HG02763 (cell line): ENCODE data around the gene STMND1.

Experiments
- ATAC-seq: cut with Tn5 transposase; IDR thresholded peaks from one replicate; pipeline ENCODE4 v1.9.1; 2021; ENCODE audit warnings: mild to moderate bottlenecking, moderate library complexity; ENCODE audit not compliant: unreplicated experiment

Gene STMND1

DNA sequence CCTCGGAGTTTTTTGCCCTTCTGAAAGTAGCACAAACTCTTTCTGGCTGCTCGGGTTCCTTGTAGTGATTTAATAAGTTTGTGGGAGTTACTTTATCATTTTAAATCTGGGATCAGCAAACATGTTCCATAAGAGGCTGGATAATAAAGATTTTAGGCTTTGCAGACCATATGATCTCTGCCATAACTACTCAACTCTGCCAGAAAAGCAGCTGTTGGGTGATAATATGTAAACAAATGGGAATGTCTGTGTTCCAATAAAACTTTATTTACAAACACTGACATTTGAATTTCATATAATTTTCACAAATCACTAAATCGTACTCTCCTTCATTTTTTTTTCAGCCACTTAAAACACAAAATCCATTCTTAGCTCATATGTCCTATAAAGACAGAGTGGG, 3.9 kb upstream of the STMND1 start:
- ATAC-seq, result no peak

DNA sequence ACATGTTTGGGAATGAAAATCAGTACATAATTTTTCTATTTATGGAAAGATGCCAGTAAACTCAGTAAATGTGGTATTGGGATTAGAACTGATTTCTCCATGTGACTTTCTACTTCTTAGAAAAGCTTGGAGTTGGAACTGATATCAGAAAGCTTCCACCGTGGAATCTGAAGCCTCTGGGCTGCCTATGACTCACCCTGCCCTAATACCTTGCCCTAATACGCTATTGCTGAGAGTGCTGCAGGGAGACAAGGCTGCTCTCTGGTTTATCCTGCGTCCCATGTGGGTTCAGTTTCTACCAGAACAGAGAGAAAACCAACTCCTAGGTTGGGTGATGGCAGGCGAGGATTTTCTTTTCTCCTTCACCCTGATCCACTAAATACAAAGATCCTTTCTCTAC, 3.3 kb upstream of the STMND1 start:
- no peak for ATAC-seq

DNA sequence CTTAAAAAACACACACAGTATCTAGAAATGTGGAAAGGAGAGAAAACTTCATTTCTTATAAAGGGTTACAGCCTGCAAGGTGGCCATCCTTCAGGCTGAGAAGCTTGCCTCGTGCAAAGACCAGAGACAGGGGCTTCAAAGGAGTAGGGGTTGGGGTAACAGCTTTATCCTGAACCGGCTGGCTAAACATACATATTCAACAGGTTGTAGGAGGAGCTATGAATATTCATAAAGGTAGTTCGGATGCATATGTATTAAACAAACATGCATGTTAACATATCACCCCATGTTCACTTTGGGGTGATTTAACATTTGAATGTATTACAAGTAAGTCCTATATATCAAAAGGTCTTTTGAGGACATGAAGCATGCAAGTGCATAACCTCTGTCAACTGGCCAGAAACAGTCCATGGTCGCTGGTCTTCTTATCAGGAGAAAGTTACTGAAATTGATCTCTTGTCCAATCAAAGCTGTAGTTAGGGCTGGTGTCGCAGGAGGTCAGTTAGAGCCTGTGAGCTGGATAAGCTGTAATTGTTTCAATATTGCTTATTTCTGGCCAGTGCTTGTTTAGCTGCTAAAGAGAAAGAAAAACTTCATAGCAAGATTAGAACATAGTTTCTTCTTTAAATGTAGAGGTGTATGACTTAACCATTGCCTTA, 2.3 kb upstream of the STMND1 start:
- no peak for ATAC-seq

DNA sequence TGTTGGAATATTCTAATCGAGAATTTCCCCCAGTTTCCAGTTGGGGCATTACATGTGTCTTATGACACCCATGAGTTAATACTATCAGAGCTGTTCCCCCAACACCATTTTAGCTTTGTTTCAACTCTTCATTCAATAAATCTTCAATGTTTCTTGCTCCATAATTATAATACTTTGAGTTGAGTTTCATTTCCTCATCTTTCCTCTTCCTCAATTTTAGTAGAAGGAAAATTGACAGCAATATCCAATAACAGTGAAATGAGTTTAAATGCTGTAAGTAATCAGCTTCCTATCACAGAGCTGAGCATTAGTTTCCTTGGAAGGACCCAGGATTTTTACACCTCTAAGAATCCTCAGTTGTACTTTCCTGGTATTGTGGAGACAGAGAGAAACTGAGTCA, 1.0 kb upstream of the STMND1 start:
- no peak for ATAC-seq

DNA sequence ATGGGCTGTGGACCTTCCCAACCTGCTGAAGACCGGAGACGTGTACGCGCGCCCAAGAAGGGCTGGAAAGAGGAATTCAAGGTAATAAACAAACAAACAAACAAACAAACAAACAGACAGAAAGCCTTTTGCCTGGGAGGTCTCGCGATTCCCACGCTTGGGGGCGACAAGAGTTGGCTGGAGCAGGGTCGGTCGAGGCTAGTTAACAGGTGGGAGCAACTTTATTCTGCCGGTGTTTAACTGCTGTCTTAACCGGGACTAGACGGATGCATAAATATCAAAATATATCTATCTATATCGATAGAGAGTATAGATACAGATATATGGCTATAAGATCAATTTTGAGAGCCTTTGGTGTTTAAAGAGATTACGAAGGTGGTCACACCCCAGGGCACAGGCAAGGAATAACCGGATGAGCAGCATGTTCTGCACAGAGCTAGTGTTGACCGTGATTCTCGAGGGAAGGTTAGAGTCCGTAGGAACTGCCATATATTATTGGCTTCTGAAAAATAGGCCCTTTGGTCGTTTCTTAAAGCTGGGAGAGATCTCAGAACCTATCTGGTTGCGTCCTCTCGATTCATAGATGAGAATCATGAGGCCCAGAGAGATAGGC, 514 bp downstream of the STMND1 start:
- ATAC-seq, result no peak

DNA sequence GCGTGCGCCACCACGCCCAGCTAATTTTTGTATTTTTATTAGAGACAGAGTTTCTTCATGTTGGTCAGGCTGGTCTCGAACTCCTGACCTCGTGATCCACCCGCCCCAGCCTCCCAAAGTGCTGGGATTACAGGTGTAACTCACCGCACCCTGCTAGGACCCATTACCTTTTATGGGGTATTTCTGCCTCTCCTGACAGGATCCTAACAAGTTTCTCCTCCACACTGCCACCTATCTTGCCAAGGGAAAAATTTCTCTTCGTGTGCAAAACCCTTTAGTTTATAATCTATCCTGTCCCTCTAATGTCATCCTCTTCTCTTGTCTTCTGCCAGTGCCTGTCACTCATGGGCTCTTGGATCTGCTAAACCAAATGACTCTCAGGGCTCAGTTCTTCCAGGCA, 1.9 kb downstream of the STMND1 start:
- no peak for ATAC-seq

DNA sequence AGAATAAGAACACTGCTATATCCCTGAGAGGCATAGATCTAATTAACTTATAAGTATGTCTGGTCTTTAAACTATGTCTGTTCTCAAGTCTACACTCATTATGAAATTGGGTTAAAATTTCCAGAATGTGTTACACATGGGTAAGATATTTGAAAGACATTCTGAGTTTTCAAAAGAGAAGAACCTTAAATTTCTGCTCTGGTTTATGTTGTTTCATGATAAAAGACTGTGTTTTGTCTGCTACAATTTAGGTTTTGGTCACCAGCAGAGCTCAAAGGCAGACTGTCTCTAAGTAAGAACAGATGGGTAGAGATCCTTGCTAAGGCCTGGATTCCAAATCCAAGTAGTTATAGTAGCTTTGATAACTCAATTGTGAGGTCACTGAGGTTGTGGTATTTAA, 6.0 kb downstream of the STMND1 start:
- no peak for ATAC-seq

DNA sequence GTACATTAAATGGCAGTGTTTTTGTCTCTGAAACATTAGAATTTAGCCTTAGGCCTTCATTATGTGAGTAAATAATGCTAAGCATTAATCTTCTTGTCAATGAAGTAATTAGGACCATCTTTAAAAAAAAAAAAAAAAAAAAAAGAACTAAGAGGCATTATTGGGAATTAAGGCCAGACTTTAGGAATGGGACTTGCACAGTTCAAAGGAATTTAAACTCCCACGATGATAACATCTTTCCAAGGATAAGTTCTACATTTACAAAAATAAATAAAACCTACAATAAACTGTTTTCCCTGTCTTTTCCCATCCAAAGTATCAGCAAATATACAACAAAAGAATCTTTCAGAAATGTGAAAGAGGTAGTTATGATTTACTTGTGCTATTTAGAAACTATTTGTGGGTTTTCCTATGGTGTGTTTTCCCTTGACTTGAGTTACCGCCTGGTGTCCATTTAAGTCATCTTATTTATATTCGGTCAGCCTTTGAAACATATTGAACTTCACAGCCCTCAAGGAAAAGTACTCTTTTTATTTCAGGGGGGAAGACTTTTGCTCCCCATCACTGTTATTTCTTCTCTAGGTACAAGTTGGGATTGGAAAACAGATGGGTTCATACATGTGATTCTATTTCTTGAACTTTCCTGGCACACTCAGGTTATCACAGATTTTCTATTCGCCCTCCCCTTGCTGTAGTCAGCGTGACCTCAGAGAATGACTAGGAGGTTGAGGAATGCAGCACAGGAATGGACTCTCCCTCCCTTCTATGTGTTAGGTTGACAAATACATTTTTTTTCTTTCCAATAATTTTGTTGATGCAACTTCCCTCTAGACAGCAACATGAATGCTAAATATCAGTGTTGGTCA, 13.6 kb downstream of the STMND1 start:
- ATAC-seq, result no peak

DNA sequence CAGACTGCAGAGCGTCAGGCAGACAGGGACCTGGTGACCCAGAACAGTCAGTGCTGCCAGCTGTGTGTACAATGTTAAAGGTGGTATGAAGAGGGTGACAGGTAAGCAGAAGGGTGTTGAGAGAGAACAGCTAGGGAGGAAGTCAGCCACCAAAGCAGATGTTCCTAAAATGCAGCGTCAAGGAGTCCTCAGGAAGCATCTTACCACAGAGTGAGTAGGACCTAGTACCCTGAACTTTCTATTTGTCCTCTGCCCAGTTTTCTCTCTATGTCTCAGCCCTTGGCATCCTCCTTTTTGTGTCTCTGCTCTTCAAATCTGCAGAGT, 14.2 kb downstream of the STMND1 start:
- ATAC-seq, result no peak

DNA sequence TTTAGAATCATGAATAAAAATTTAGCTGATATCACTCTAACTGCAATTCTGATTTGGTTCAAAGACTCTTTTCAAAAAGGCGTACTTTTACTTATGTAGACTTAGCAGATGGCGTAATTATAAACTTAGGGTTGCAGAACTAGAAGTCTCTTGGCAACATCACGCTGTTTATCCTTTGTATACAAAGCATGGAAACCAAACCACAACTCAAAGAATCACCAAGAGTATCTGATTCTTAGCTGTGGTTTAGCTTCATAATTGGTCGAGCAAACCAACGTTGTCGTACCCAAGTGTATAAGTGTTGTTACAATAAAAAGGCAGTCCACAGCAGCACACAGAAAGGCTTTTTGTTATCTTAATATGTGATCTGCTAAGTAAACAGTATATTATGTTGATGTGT, 18.2 kb downstream of the STMND1 start:
- no peak for ATAC-seq

DNA sequence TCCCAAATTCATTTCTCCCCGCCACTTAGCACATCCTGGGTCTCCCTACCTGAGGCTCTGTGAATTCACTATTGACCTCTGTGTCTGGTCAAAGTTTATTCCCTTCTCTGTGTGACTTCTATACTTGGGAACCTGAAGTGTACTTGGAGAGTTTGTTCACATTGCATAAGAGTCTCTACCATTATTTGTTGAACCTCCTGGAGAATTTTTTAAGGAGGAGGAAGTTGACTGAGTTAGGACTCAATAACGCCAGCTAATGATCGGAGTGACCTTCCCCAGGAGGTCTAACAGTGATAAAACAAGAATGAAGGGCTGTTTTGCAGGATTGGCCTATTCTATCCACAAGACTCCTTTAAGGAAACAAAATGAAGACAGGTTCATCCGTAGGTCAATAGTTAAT, 23.6 kb downstream of the STMND1 start:
- no peak for ATAC-seq

DNA sequence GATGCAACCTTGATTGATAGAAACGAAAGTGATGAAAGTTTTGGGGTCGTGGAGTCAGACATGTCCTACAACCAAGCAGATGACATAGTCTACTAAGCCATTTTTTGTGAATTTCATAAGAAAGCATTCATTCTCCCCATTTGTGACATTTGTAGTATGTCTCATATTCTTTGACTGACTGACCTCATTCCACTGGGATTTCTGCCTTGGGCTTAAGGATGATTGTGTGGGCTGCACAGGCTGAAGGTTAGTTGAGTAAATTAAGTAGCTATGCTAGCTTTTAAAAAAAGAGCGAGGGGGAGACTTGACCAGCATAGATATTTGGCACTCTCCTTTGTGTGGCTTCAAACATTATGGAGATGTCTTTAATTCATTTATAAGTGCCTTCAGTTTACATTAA, 28.9 kb downstream of the STMND1 start:
- ATAC-seq, result no peak

DNA sequence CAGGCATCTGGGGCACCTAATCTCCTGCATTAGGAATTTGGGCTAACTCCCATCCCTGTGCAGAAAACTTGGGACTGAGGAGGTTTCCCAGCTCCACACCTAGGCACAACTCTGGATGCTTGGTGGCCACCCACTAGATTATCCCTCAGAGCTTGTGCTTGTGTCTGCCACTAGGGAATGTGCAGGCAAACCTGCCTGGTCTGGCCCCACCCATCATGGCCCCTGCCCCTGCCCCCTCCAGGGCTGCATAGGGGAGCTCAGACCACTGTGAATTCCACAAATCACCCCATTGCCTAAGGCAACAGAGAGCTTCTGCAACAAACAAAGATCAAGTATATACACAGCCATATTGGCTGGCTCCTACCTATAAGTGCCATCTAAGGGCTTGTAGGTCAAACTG, 31.1 kb downstream of the STMND1 start:
- no peak for ATAC-seq

DNA sequence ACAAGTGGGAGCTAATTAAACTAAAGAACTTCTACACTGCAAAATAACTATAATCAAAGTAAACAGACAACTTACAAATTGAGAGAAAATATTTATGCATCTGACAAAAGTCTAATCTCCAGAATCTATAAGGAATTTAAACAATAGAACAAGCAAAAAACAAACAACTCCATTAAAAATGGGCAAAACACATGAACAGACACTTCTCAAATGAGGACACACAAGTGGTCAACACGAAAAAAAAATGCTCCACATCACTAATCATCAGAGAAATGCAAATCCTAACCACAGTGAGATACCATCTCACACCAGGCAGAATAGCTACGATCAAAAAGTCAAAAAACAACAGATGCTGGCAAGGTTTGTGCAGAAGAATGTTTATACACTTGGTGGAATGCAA, 36.2 kb downstream of the STMND1 start:
- no peak for ATAC-seq

DNA sequence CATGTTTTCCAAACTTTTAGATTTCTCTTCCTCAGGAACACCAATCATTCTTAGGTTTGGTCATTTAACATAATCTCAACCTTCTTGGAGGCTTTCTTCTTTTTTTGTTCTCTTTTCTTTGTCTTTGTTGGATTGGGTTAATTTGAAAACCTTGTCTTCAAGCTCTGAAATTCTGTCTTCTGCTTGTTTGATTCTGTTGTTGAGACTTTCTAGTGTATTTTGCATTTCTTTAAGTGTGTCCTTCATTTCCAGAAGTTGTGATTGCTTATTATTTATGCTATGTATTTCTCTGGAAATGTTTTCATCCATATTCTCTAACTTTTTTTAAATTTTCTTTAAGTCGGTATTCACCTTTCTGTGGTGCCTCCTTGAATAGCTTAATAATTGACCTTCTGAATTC, 42.2 kb downstream of the STMND1 start:
- ATAC-seq, result no peak

DNA sequence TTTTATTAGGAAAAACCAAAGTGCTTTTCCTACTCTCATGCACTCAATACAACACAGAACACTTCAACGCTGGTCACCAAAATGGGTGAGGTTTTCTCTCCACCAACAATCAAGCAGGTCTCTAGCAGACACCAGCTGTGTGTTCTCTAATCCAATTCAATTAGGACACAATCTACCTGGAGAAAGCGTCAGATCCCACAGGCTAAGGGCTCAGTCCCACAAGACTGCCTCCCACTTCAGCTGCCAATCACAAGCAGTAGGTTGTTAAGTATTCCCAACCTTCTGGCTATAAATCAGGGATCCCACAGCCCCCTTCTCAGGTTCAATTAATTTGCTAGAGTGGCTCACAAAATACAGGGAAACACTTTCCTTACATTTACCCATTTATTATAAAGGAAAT, 47.7 kb downstream of the STMND1 start:
- ATAC-seq, result no peak

DNA sequence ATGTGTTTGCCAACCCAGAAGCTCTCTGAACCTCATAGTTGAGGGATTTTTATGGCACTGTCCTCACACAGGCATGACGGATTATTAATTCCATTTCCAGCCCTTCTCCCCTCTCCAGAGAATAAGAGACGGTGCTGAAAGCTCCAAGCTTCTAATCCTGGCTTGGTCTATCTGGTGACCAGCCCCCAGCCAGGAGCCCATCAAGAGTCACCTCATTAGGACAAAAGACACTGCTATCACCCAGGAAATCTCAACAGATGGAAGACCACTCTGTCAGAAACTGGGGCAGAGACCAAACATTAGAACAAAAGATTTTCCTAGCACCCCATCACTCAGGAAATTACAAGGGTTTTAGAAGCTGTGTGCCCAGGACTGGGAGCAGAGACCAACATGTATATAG, 48.2 kb downstream of the STMND1 start:
- no peak for ATAC-seq

DNA sequence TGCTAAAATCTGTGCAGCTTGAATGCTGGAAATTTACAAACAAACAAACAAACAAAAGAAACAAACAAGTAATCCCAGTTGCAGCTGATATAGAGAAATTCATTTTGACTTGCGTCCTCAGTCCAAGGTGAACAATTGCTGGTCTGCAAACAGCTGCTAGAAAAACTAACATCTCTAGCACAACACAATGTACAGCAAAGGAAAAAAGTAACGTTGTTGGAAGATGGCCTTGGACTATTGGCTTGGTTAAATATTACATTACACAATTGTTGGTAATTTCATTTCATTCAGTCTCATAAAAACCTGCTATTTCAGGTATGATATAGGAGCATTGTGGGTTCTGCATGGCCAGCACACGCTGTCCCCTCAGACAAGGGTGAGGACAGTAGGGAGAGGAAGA, 50.0 kb downstream of the STMND1 start:
- ATAC-seq, result no peak

DNA sequence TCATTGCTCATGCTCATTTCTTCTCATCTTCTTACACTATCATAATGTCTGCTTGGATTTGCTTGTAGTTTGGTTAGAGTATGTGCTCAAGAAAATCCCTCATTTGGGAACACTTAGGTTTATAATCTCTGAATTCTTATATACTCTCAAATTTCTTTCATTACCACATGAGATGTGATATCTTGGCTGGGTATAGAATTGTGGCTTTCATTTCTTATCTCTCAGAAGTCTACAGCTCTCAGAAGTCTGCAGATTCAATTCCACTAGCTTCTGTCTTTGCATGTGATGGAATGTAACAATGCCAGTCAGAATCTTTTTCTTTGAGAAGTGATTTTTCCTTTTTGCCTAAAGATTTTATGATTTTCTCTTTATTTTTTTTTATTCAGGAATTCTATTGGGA, 50.9 kb downstream of the STMND1 start:
- ATAC-seq, result no peak

DNA sequence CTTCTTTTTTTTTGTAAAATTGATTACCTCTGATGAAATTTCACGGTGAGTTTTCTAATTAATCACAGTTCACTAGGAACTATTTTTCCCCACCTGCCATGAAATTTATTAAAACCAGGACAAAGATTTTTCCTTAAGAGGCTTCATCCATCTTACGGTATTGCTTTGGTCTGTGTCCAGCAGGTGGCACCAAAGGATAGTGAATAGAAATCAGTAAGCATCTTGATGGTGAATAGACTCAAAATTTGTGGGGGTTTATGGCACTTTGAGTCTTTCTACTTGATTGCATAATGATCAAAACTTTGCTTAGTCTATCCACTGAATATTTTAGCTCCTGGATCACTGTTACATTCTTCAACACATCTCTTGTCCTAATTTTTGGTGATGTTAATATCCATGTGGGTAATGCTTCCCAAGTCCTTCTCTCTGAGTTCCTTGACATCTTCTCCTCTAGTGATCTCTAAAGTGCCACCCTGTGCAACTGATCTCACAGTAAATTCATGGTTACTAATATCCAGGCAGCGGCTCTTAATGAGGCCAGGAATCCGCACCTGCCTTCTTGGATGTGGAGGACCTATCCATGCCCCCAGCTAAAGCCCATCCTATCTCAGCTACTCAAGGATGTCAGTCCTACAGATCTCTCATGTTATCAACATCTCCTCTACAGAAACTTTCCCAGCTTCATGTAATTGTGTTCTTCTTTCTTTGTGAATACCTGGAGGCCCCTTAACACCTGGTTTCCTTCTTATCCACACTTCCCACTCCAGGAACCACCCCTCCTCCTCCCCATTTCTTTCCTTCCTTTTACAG, 54.5 kb downstream of the STMND1 start:
- no peak for ATAC-seq

DNA sequence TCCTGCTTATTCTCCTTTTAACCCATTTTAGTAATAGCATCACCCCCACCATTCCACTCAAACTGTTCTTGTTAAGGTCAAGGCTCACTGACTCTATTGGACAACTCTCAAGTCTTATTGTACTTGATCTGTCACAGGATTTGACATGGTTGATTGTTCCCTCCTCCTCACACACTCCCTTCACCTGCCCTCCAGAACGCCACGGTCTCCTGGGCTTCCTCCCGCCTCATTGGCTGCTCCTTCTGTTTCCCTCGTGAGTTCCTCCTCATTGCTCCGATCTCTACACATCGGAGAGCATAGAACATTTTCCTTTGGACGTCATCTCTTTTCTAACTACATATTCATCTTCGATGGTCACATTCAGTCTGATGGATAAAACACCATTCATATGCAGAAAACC, 55.1 kb downstream of the STMND1 start:
- ATAC-seq, result no peak

DNA sequence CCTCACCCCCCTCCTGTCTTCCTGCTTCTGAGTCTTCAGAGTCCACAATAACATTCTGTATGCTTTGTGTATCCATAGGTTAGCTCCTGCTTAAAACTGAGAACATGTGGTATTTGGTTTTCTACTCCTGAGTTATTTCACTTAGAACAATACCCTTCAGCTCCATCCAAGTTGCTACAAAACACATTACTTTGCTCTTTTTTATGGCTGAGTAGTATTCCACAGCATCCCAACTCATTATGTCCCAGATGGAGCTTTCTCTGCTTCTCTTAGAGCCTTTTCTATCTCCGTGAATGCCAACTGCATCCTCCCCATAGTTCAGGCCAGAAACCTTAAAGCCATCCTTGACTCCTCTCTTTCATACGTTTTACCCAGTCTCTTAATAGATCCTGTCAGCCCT, 55.8 kb downstream of the STMND1 start:
- ATAC-seq, result no peak
